Head of caudate nucleus (tissue), 42 donors: ENCODE measurements around the gene SIRT1.
"Not testable (repeated sequence)": the region's sequence is repeated elsewhere in the genome, so short reads cannot be mapped to it uniquely, and the experiment has no call there.

Source experiments
- DNase-seq, 42 donors: peaks; one replicate each; pipeline versions ENCODE4 v3.0.0 to v3.0.0-alpha.2; 2020 to 2021; ENCODE audit warnings: mixed read lengths in 7 of 42
- intact Hi-C: fragments of 100-400 bp; cut with DNase I; formaldehyde crosslinking; loops from one replicate; pipeline ENCODE4 v1.15.0; 2022

Gene SIRT1

DNA sequence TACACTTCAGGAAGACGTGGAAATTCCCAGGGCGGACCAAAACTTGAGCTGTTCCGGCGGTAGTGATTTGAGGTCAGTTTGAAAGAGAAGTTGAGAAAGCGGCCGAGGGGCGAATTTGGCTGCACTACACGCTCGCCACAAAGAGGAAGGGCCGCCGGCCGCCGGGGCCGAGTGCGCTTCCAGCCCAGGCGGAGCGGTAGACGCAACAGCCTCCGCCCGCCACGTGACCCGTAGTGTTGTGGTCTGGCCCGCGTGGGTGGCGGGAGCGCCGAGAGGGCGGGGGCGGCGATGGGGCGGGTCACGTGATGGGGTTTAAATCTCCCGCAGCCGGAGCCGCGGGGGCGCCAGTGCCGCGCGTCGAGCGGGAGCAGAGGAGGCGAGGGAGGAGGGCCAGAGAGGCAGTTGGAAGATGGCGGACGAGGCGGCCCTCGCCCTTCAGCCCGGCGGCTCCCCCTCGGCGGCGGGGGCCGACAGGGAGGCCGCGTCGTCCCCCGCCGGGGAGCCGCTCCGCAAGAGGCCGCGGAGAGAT is at the start of gene SIRT1:
SIRT1 (plus strand) TSS at position 344 of the 529 bp plus-strand sequence; CDS start at position 410, 66 bp downstream.
- intact Hi-C loops: loop anchor here (2.0 kb wide), 1 partner anchor 190 kb away; the partner anchor contains the start of gene HERC4

DNA sequence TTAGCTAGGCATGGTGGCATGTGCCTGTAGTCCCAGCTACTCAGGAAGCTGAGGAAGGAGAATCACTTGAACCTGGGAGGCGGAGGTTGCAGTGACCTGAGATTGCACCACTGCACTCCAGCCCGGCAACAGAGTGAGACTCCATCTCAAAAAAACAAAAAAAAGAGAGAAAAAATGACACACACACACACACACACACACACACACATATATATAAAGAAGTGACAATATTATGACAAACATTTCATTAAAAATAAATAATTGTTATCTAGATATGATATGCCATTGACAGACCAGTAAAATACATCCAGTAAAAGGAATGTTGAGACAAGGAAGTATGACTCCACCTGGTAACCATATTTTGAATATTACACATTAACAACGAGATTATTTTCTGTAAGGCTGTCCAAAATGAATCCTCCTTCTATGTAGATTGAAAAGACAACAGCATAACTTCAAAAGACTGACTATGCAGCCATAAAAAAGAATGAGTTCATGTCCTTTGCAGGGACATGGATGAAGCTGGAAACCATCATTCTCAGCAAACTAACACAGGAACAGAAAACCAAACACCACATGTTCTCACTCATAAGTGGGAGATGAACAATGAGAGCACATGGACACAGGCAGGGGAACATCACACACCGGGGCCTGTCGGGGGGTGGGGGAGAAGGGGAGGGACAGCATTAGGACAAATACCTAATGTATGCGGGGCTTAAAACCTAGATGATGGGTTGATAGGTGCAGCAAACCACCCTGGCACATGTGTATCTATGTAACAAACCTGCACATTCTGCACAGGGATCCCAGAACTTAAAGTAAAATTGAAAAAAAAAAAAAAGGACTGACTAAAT is 48.7 kb upstream of the SIRT1 start:
- intact Hi-C loops, DNase-seq: not testable (repeated sequence)

More for the DNA sequence above, at the start of gene SIRT1:
- peak; percentile 93 to 99 (median 97) for DNase-seq

DNA sequence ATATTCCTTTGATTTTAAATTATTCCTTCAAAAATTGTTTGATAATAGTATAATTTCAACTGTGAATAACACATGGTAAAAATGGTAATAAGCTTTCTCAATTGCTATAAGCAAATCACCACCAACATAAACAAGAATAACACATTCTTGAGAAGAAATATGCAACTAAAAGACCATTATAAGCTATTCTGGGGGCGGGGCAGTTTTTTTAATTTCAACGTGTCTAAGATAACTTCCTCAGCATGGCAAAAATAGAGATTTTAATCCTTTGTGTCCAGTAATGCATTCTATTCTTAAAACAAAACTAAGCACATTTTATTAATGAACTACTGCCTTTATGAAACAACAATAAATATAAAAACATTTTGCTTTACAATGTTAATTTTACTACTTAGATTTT is 48.0 kb upstream of the SIRT1 start:
- intact Hi-C loops: no loop called here
- DNase-seq: no peak

DNA sequence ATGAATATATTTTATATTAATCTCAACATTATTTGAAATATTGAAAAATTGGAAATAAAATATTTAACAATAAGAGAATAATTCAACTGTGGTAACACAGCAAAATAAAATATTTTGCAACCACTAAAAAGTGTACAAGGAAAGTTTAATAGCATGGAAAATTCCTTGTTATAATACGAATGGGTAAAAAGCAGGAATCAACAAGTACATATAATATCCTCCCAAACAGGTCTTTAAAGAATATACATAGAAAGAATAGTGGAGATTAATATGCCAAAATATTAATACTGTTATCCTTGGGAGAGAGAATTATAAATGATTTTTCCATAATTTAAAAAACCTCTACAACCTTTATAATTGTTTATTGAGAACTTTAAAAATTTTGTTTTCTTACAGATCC is 47.5 kb upstream of the SIRT1 start:
- intact Hi-C loops: no loop called here
- no peak for DNase-seq

DNA sequence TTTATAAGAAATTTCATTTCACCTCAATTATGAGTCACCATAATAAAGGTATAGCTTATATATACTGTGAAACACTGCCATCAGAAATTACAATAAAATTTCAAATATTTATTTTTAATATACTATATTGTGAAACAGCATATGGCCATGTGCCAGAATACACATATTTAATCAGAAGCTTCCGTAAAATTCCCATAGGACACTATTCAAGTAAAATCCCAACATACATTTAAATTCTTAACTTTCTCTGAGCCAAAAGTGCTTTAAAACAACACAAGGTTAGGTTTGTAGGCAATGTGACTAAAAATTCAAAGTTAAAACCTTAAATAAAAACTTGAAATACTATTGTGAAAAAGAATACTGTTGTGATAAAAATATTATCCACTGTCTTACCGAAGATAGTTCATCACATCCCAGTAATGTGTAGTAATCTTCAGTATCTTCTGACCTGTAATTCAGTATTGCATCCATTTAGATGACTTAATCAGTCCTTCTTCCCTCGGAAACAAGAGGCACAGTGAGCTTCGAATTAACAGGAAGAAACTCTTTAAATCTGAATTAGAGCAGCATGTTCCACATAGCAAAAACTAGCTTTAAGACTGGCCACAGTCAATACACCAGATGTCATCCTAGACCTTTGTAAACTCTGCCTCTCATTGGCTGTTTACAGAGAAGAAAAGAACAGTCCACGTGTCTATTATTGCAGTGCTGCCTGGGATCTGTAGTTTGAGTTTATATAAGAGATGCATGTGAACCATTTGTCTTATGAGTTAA is 46.7 kb upstream of the SIRT1 start, which contains the start of gene DNAJC12:
DNAJC12 (minus strand) TSS at position 648 of the 774 bp plus-strand sequence; CDS start at position 471, 177 bp downstream.
- intact Hi-C loops: no loop called here
- DNase-seq: peak in 16 of 42 donors; percentile 22 to 75 (median 46)

DNA sequence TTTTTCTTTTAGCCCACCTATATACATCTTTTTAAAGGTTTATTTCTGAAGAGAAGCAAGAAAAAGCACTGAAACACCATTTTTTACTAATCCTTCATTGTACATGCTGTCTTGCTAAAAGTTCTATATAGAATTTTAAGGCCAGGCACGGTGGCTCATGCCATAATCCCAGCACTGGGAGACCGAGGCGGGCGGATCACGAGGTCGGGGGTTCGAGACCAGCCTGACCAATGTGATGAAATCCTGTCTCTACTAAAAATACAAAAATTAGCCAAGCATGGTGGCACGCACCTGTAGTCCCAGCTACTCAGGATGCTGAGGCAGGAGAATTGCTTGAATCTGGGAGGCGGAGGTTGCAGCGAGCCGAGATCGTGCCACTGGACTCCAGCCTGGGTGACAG is 44.9 kb upstream of the SIRT1 start:
- intact Hi-C loops, DNase-seq: not testable (repeated sequence)

DNA sequence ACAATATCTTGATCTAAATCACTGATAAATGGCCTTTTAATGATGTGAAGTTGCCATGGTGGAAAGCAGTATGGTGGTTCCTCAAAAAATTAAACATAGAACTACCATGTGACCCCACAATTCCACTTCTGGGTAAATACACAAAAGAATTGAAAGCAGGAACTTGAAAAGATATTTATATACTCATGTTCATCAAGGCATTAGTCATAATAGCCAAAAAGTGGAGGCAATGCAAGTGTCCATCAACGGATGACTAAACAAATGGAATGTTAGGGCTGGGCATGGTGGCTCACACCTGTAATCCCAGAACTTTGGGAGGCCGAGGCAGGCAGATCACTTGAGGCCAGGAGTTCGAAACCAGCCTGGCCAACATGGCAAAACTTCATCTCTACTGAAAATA is 44.5 kb upstream of the SIRT1 start:
- intact Hi-C loops: no loop called here

DNA sequence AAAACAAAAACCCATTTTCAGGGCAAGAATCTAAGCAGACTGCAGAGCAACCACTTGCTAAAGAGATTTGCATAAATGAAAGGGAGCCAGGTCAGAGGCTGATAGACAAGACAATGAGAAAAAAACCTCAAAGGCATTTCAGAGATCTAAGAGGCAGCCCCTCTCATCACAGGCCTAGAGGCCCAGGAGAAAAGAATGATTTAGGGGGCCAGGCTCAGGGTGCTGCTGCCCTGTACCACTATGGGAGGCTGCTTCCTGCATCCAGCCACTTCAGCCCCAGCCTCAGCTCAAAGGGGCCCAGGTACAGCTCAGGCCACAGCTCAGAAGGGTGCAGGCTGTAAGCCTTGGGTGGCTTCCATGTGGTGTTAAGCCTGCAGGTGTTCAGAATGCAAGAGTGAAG is 42.7 kb upstream of the SIRT1 start:
- DNase-seq: no peak
- intact Hi-C loops: no loop called here

More for the DNA sequence above, 44.5 kb upstream of the SIRT1 start:
- no peak for DNase-seq

DNA sequence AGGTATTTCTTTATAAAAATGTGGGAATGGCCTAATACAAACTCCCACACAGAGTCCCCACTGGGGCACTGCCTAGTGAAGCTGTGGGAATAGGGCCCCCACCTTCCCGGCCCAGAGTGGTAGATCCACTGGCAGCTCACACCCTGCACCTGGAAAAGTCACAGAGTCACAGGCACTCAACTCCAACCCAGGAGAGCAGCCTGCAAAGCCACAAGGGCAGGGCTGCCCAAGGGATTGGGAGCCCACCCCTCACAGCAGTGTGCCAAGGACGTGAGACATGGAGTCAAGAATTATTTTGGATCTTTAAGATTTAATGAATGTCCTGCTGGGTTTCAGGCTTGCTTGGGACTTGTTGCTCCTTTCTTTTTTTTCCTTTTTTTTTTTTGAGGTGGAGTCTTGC is 41.2 kb upstream of the SIRT1 start:
- intact Hi-C loops: no loop called here
- no peak for DNase-seq

DNA sequence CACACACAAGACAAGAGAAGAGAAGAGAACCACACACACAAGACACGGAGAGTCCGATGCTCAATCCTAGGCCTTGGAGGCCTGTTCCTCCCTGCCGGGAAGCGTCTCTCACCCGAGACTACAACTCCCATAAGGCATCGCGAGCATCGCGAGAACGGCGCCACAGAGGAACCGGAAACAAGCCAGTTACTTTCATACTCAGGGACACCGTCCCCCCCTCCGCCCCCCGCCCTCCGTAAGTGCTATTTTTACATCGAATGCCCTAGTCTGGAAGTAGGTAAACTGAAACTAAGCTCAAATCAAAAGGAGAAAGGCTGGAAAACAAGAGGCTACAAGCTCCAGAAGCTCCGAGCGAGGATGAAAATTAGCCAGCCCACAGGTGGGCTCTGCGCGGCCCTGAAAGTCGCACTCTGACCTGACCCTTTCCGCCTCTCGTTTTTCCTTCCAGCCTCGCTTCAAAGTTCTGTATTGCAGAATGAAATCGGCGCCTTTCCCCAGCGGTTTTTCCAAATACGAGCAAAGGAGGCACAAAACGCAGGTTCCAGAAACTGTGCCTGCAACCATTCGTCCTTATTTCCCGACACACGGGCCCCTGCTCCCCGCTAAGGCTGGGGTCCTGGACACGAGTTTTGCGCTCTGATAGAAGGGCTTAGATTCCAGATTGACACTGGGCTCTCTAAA is 35.0 kb upstream of the SIRT1 start:
- intact Hi-C loops: loop anchor here (10.0 kb wide), 3 partner anchors 225 to 675 kb away; partner anchors contain the start of genes HERC4, HNRNPH3, PBLD and SLC25A16
- DNase-seq: peak; percentile 89 to 99 (median 97)

DNA sequence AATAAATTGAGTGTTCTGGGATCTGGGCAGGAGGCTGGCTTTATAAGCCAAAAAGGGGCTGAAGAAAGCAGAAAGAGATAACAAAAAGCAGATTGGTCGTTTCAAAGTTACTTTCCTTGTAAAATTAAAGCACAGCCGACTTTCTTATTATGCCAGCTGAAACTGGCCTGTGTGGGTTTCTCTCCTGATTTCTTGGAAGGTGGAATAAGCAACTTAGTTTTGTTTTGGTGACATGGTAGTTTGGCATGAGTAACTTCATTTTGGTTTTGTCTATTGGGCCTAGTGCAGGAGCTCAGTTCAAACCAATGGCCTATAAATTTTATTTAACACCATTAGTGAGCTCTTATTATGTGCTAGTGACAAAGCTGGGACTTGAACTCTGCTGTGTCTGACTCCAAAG is 33.3 kb upstream of the SIRT1 start:
- DNase-seq: peak in 2 of 42 donors; percentile 1 to 5

DNA sequence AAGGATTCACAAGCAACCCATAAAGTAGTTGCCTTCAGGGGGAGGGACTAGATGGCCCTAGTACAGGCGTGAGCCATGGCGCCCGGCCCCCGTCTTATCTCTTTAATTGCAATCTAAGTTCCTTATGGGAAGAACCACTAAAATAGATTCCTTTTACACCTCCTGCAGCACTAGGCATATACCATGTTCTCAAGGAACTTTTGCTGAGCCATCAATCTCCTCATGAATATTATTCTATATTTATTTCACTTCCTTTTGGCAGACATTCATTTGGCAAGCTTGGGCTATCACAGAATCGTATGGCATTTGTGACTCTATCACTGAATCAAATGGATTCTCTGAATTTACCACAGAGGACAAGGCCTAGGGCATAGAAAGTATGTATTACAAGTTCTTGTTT is 31.7 kb upstream of the SIRT1 start:
- DNase-seq: peak in 2 of 42 donors; percentile 4
- intact Hi-C loops: loop anchor here (10.0 kb wide), 3 partner anchors 222 to 672 kb away; partner anchors contain the start of genes HERC4, HNRNPH3, PBLD and SLC25A16

More for the DNA sequence above, 33.3 kb upstream of the SIRT1 start:
- intact Hi-C loops: loop anchor here (10.0 kb wide), 3 partner anchors 224 to 674 kb away; partner anchors contain the start of genes HERC4, HNRNPH3, PBLD and SLC25A16

DNA sequence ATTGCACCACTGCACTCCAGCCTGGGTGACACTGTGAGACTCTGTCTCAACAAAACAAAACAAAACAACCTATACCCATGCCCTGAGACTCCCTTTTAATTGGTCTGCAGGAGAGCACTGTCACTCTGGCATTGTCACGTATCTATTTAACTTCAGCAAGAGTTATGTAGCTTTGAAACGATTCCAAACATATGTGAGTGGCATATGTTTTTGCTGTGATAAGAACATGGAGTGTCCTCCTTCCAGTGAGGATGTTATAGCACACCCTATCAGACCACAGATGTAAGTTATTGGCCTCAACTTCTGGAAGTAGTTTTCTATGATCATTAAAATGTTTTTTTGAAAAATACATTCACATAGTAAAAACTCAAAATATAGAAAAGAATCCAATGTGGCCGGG is 30.9 kb upstream of the SIRT1 start:
- peak in 1 of 42 donors; percentile 4 for DNase-seq
- intact Hi-C loops: loop anchor here (10.0 kb wide), 3 partner anchors 221 to 671 kb away; partner anchors contain the start of genes HERC4, HNRNPH3, PBLD and SLC25A16

DNA sequence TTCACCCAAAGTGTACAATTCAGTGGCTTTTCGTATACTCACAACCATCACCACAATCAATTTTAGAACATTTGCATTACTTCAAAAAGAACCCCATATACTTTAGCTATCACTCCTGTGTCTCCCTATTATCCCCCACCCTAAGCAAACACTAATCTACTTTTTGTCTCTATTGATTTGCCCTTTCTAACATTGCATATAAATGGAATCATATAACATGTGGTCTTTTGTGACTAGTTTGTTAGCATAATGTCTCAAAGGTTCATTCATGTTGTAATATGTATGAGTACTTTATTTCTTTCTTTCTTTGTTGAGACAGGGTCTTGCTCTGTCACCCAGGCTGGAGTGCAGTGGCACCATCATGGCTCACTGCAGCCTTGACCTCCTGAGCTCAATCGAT is 25.5 kb upstream of the SIRT1 start:
- intact Hi-C loops: loop anchor here (5.0 to 10.0 kb wide), 4 partner anchors 216 to 666 kb away; partner anchors contain the start of genes HERC4, HNRNPH3, PBLD and SLC25A16

DNA sequence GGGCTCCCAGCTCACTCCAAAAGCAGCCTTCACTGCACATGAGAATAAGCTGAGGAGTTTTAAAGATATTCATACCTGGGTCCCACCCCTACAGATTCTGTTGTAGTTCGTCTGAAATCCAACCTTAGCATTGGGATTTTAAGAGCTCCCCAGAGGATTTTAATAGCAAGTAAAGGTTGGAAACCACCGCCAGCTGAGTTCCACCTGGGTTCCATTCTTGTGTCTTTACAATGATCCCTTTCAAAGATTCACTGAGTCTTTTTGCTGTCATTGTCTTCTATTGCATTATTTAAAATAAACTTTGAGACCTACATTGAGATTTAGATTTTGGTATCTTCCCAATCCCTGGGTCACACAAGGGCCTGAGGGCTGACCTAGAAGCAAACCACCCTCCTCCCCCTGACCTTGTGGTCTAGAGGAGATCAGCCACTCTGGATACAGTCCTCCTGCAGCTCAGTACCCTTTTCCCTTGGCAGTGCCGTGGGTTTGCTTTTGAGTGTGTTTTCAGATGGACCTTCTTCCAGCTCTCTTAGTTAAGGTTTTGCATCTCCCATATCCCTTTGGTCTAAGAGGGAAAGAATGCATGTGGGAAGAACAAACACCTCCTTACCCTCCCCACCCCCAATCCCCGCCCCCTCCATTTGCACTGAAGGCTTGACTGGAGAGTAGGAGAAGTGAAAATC is 22.6 kb upstream of the SIRT1 start:
- intact Hi-C loops: no loop called here
- DNase-seq: no peak

More for the DNA sequence above, 25.5 kb upstream of the SIRT1 start:
- no peak for DNase-seq

DNA sequence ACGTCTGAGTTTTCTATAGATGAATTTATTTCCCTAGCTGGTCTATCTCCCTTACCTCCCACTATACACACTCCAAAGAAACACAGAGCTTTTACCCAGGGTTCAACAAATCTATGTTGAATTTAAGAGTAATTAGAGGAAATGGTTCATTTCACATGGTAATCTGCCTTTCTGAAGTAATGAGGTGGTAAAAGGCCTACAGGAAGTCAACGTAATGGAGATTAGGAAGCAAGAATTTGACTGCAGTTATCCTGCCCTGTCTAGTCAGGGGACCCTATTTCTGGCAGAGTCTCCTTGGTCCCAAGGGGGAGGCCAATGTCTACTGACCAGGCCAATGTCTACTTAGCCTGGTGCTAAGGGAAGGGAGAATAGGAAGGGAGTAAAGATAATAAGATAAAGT is 21.4 kb upstream of the SIRT1 start:
- intact Hi-C loops: no loop called here

DNA sequence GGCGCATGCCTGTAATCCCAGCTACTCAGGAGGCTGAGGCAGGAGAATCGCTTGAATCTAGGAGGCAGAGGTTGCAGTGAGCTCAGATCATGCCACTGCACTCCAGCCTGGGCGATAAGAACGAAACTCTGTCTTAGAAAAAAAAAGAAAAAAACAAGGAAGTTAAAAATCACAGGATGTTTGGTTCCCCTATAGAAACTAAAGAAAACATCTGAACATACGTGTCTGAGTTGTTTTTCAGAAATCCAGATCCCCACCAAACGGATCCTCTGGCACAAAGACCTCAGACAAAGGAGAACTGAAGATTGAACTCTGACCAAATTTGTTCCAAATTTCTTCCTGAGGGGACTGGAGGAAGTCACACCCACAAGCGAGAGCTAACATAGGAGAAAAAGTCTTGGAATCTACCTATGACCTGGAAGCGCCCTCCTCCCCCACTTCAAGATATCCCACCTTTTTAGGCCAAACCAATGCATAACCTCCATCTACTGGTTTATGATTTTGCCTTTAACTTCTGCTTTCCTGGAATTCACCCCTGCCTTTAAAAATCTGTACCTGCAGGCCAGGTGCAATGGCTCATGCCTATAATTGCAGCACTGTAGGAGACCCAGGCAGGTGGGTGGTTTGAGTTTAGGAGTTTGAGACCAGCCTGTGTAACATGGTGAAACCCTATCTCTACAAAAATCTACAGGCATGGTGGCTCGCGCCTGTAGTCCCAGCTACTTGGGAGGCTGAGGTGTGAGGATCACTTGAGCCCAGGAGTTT is 19.7 kb upstream of the SIRT1 start:
- intact Hi-C loops: no loop called here

More for the DNA sequence above, 21.4 kb upstream of the SIRT1 start:
- DNase-seq: no peak

More for the DNA sequence above, 19.7 kb upstream of the SIRT1 start:
- no peak for DNase-seq
